Measurements from ENCODE around the gene MRPL20. TPM values are rescaled to one million over a fixed set of nuclear protein-coding genes. Genes with fewer than 3 reads are reported as not detected.

MRPL20 gene
- total and polyA plus RNA-seq, 2 donors (not counting 3 experiments of a cell fraction or from before 2014, with no cell fraction given) = 134 to 152 TPM

GRCh38 chr1:1373051-1373814 lies 33.9 kb downstream of the MRPL20 start:
- Histone ChIP-seq H3K36me3 (ENCODE audit: control insufficient read depth in 2 of 2, extremely low read depth in 1 of 2, insufficient read depth in 2 of 2, low read length in 2 of 2) (peaks cover 0 to 3% of the 10 kb centered on the region in 2 experiments), H2AFZ (ENCODE audit: low read depth, low read length) (no peak overlapping the region), H3K79me2 (ENCODE audit: control insufficient read depth, insufficient read depth, low read length) (peaks cover 19% of the 10 kb centered on the region), H3K9me3 (replicated peaks; ENCODE audit: control insufficient read depth, insufficient read depth, low read length) (no peaks in the 10 kb centered on the region), H3K4me2 (ENCODE audit: insufficient read depth, low read length) (no peak overlapping the region), H3K4me3 (replicated peaks in 1 of 3; ENCODE audit: insufficient read depth in 1 of 3, low read depth in 1 of 3, low read length in 3 of 3) (no peak overlapping the region), H3K4me1 (ENCODE audit: control insufficient read depth, extremely low read depth, insufficient read depth, low read length) (peaks cover 13% of the 10 kb centered on the region), H3K9ac (replicated peaks; ENCODE audit: extremely low read depth, insufficient read depth, low read length) (no peak overlapping the region), H3K27ac (ENCODE audit: insufficient read depth, low read depth, low read length) (no peak overlapping the region), H3K27me3 (ENCODE audit: control insufficient read depth in 2 of 2, insufficient read depth in 2 of 2, low read length in 2 of 2) (no peaks in the 10 kb centered on the region), H4K20me1 (replicated peaks; ENCODE audit: control insufficient read depth, extremely low read depth, insufficient read depth, low read length) (no peaks in the 10 kb centered on the region), H3K9me1 (replicated peaks; ENCODE audit: control insufficient read depth, extremely low read depth, insufficient read depth, low read length) (no peaks in the 10 kb centered on the region)
- intact Hi-C loops (cut with micrococcal nuclease) (no loop called here), dilution Hi-C loops (cut with MboI; ENCODE audit: extremely low pct_ligation_motif_present, low sequenced_read_pairs) (no loop called here)
- no peak for DNase-seq (ENCODE audit: low read depth, low spot score)
- FAIRE-seq = no peak
- no TSS peak for BruUV-seq (replicated peaks)
- TF ChIP-seq JUN (IDR thresholded peaks at IDR 0.05; ENCODE audit: borderline replicate concordance, insufficient read depth, insufficient read length, low read depth) (no peak), MAX (IDR thresholded peaks at IDR 0.05; ENCODE audit: insufficient read depth, insufficient read length) (no peak), EZH2 (IDR thresholded peaks at IDR 0.05; ENCODE audit: borderline replicate concordance, low read depth, low read length, severe bottlenecking) (no peak), POLR2AphosphoS5 (IDR thresholded peaks at IDR 0.05; ENCODE audit: insufficient read depth, low read depth, low read length) (no peak), FOS (IDR thresholded peaks at IDR 0.05; ENCODE audit: borderline replicate concordance, insufficient read depth, low read length) (no peak), CTCF (IDR thresholded peaks at IDR 0.05; ENCODE audit: extremely low read depth in 1 of 2, insufficient read depth in 1 of 2, low read depth in 1 of 2, low read length in 2 of 2) (no peak)
- POLR2A ChIA-PET = no interaction called here
- CTCF ChIA-PET = interaction anchor here (0.8 to 2.4 kb wide), 10 partner anchors 11 to 251 kb away, joined by 3 to 9 read pairs (median 5); partner anchors contain the start of gene CCNL2
